IPS-NIHi7 (cell line): ENCODE measurements around the gene LHX3.

Experiments
- DNase-seq: peaks from one replicate; pipeline ENCODE4 v3.0.0; 2012; ENCODE audit warnings: mixed read lengths; ENCODE audit errors: extremely low spot score

The LHX3 gene

GRCh38 chr9:136209232-136209631 is 4.3 kb upstream of the LHX3 start:
- no peak for DNase-seq

- DNase-seq = no peak
Observed at GRCh38 chr9:136208675-136209074, 3.7 kb upstream of the LHX3 start.

DNA sequence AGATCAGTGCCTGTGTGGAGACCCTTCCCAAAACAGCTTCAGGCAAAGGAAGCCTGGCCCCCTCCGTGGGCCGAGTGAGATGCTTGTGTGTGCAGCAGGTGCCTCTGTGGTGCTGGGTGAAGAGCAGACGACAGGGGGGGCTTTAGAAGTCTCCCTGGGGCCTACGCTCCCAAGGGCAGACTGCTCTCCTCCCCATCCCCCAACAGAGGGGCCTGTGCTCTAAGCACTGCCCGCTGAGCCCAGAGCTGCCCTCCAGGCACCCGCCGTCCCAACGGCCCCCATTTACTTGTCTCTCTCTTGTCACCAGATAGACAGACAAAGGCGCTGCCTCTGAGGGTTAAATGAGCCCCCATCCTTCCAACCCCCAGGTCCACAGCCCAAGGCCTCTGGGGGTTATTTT is 2.7 kb upstream of the LHX3 start:
- DNase-seq = no peak

DNA sequence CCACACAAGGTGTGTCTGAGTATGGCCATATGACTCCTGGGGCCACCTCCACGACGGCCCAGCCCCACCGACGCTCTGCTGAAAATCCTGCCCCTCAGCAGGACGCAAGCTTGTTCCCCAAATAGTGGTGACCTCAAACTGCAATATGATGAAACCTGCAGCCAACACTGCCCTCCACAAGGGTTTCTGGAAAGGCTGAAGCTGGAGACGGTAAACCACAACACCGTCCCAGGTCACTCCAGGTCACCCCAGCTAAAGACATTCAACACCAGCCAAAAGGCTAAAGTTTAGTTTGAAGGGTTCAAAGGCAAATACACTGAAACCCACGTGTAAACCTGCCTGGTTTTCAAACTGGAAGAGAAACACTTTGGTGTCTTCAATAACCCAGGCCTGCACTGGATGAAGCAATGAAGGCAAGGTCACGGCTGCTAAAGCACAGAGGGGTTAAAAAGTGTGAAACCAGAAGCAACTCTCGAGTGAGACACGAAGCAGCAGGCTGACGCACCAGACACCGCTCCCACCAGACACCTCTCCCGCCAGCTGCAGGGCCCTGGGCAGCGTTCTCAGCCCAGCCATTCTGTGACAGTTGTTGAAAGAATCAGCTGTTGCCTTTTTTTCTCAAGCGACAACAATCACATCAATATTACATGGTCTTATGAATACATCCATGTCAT is 1.8 kb upstream of the LHX3 start:
- DNase-seq = no peak

DNA sequence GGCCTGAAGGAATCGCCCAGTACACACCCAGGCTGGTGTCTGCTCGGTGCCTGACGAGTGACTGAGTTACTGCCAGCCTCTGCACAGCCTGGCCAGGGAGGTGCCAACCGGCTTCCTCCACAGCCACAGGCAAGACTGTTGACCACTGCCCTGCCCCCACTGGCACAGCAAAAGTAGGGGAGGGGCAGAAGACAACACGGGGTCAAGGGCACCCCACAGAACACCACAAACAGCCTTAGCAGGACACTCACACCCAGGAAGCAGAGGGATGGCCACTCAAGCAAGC is 722 bp upstream of the LHX3 start:
- DNase-seq = no peak

- DNase-seq = no peak
Observed at GRCh38 chr9:136204145-136204805, 653 bp downstream of the LHX3 start.

DNA sequence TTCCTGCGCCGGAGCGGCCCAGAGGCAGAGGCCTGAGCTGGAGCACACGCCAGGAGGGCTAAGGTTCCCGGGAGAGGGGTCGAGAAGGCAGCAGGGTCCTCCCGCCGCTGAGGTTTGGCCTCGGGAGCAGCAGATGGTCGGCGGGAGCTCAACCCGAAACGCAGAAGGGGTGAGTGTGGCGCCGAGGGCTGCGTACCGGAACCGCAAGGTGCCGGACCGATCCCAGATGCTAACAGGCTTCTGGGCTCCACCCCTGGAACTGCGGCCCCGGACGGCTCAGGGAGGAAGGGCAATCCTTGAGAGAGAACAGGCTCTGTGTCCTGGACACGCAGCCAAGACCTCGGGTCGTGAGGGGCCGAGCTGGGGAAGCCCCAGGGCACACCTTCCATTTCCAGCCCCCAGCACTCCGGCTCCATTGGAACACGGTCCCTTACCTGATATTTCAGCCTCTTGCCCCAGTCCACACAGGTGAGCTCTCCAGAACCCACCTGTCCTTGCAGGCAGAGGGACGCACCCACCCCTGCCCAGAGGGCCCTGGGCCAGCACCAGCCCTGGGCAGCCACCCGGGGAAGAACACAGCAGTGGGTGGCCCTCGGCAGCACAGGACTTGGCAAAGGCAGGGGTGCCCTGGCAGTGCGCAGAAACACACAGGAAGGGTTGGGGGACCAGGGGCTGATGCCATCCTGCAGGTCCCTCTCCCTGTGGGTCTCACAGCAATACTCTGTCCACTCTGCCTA is 1.4 kb downstream of the LHX3 start:
- DNase-seq = no peak

- DNase-seq = no peak
Observed at GRCh38 chr9:136202454-136203407, 2.2 kb downstream of the LHX3 start.

- peak; percentile 85 for DNase-seq
Observed at GRCh38 chr9:136201609-136202453, 3.1 kb downstream of the LHX3 start.

GRCh38 chr9:136201174-136201573 is 3.8 kb downstream of the LHX3 start:
- no peak for DNase-seq

DNA sequence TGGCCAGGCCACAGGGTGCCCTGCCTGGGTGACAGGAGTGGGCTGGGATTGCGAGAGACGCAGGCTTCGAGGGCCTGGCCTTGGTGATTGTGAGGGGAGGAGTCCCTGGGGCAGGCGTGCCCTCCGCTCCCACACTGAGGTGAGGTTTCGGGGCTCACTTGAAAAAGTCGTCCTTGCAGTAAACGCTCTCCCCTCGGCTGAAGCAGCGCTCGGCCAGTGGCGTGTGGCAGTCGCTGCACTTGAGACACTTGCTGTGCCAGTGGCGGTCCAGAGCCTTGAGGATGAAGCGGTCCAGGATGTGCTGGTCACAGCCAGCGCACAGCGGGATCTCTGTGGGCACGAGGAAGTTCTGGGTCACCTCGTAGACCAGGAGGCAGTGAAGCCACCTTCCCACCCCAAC is 4.5 kb downstream of the LHX3 start:
- no peak for DNase-seq

GRCh38 chr9:136199391-136200288 is 5.3 kb downstream of the LHX3 start:
- DNase-seq = no peak

DNA sequence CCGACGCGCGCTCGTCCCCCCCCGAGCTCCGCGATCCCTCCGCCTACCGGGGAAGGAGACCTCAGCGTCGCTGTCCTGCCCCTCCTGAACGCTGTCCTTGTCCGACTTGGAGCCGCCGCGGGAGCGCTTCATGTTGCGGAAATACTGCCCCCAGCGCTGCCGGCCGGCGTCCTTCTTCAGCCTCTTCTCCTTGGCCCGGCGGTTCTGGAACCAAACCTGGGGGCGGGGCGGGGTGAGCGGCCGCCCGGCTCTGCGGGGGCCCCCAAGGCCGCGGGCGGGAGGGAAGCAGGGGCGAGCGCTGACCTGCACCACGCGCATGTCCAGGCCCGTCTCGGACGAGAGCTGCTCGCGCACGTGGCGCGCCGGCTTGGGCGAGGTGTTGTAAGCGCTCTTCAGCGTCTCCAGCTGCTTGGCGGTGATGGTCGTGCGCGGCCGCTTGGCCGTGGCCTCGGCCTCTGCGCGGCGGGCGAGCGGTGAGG is 6.3 kb downstream of the LHX3 start:
- no peak for DNase-seq

DNA sequence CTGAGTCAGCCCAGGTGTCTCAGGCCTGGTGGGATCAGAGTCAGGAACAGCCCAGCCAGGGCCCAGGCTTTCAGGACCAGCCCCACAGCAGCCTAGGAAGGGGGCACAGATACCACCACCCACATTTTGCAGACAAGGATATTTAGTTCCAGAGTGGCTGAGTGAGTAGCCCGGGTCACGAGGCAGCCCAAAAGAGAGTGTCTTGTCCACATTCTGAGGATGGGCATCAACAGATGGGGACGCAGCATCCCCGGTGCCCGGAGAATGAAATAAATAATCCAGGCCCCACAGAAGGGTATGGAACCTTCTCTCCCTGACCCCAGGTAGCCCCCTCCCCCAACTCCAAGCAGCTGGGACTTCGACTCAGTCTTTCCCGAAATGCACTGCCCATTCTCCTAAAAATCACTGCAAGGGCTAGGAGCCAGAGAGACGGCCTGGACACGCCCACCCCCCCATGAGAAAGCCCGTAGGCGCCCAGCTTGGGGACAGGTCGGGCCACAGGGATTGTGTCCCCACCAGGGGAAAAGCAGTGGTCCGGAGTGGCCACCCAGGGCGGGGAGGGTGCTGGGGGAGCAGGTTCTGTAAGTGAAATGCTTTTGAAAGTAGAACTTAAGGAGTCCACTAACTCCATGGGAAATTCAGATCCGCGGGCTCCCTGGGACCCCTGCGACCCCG is 6.9 kb downstream of the LHX3 start:
- no peak for DNase-seq

GRCh38 chr9:136197084-136197875 is 7.6 kb downstream of the LHX3 start:
- no peak for DNase-seq

- DNase-seq = no peak
Observed at GRCh38 chr9:136196404-136197083, 8.4 kb downstream of the LHX3 start.

DNA sequence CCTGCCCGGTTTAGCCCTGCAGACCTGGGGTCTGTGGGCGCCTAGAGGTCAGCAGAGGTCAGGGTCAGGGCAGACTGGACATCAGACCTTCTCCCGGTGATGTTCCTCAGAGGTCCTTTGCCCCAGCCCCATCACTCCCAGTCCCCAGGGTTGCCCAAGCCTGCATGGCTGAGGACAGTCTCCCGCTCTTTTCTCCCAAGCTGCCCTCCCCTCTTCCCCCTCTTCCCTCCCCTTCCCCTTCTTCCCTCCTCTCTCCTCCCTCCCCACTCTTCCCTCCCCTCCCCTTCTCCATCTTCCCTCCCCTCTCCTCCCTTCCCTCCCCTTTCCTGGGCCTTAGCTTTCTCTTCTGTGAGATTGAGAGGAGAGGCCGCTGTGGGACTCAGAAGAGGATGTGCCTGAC is 10.4 kb downstream of the LHX3 start:
- no peak for DNase-seq

DNA sequence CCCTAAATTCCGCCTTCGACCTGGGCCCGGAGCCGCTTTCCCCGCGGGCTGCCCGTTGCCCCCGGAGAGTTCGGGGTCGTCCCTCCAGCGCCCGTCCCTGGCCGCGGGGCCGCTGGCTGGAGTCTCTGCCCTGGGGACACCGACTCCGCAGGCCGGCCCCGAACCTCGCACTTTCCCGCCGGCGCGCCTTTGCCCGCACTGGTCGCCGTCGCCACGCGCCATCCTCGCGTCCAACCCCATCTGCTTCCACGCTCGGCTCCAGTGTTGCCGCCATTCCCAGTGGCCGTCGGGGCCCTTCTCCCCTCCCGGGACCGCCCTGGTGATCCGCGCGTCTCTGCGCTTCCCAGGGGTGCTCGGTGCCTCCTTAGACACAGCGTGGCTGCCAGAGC is 11.0 kb downstream of the LHX3 start:
- no peak for DNase-seq
